Measurements from ENCODE around the gene CACNA1D. TPM values are rescaled to one million over a fixed set of nuclear protein-coding genes. Genes with fewer than 3 reads are reported as not detected.

CACNA1D gene
- total RNA-seq, 1 experiment from 2014 or later: not detected

DNA sequence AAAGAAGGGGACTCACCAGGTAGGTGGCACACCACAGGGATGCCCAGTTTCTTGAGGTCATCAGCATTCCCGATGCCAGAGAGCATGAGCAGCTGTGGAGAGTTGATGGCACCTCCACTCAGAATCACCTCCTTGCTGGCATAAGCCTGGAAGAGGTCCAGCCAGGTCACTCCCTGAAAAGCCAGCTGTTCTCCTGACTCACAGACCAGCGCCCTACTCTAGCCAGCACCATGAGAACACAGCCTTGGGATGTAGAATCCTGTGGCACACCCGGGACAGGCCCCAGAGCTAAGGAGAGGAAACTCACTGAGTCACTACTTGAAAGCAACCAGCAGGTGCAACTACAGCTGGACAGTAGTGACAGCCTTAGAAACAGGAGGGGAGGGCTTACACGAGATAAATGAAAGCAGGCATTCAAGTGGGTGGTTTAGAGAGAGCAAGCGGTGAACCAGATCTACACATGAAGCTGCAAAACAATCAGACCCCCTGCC, 327.3 kb downstream of the CACNA1D start:
- H3K9me3 ChIP-seq (replicated peaks): no peaks in the 10 kb centered on the region
- no peak for DNase-seq (ENCODE audit: low read depth in 1 of 2, low spot score in 2 of 2)
- H3K27me3 ChIP-seq (replicated peaks): no peaks in the 10 kb centered on the region

DNA sequence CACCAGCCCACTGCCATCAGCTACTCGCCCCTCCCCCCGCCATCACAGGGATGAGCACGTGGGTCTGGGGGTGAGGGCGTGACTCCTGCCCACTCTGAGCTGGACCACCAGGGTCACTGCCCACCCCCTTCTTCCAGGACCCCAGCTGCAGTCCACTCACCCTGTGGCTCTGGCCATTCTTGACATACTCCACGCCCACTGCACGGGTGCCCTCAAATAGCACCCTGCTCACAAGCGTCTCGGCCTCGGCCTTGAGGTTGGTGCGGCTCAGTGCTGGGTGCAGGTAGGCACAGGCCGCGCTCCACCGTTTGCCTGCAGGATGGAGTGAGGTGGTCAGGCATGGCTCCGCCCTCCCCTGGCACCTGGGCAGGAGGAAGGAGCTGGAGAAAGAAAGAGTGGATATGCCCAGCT, 327.9 kb downstream of the CACNA1D start:
- Histone ChIP-seq H3K27me3 (replicated peaks) (no peaks in the 10 kb centered on the region), H3K9me3 (replicated peaks) (no peaks in the 10 kb centered on the region), H3K27ac (no peak overlapping the region), H3K36me3 (no peaks in the 10 kb centered on the region), H3K4me1 (replicated peaks) (no peaks in the 10 kb centered on the region), H3K4me3 (no peak overlapping the region)
- no peak for DNase-seq (ENCODE audit: low read depth in 1 of 2, low spot score in 2 of 2)

More for the DNA sequence above, 327.3 kb downstream of the CACNA1D start:
- H3K27ac ChIP-seq: no peak overlapping the region
- H3K4me3 ChIP-seq: no peak overlapping the region
- H3K36me3 ChIP-seq: no peaks in the 10 kb centered on the region
- no peaks in the 10 kb centered on the region for H3K4me1 ChIP-seq (replicated peaks)

DNA sequence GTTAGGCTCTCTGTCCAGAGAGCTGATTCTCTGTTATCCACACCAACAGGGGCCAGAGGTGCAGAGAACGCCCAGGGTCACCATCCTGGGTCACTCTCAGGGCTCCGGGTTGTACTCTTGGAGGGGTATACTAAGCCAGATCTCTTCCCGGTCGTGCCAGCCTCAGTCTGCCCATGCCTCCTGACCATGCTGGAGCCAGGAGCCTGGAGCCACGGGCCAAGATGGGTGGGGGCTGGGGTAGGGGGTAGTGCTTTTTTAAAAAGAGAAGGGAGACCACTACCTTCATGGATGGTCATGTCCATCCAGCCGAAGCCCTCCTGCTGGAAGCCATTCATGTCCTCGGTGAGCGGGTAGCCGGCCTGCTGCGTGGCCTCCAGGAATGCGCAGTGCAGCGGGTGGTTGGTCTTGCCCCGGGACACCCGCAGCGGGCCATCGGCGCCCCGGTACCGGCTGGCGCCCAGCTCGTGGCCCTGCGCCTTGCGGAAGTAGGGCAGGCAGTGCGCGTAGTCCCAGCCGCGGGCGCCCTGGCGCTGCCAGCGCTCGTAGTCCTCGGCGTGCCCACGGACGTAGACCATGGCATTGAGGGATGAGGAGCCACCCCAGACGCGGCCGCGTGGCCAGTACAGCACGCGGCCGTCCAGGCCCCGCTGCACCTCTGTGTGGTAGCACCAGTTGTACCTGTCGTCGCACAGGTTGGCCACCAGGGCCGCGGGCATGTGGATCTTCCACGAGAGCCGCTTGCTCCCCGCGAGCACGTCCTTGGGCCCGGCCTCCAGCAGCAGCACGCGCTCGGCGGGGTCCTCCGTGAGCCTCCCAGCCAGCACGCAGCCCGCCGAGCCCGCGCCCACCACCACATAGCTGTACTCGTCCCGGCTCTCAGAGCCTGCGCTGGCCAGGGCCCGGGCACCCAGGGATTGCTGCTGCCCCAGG, 328.9 kb downstream of the CACNA1D start:
- Histone ChIP-seq H3K36me3 (no peaks in the 10 kb centered on the region), H3K27ac (no peak overlapping the region), H3K27me3 (replicated peaks) (no peaks in the 10 kb centered on the region), H3K9me3 (replicated peaks) (no peaks in the 10 kb centered on the region), H3K4me3 (no peak overlapping the region), H3K4me1 (replicated peaks) (no peaks in the 10 kb centered on the region)
- DNase-seq (ENCODE audit: low read depth in 1 of 2, low spot score in 2 of 2): no peak

DNA sequence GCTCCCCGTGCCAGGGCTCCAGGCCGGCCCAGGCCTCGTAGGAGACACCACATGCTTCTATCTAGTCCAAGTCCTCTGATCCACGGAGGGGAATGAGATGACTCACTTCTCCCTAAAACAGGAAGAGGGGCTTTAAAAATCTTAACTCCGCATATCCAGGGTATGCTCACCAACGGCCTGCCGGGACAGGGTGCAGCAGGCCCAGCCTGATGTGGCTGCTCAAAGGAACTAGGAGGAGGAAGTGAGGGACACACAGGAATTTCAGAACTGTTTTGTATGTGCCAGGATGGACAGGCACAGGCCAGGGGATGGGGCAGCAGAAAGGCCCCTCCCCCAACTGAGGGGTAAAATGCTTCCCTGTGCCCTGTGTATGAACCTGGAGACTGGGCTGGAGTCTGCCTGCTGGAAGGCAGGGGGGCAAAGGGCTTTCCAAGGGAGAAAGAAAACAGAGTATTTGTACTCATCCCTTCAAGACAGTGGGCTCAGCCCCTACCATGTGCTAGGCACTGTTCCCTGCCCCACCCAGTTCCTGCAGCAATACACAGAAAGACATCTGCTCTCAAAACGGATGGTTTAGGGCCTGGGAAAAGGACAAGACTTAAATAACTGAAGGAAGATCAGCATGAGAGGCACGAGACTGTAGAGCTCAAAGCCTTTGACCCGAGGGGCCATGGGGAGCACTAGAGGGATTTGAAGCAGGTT, 329.7 kb downstream of the CACNA1D start:
- DNase-seq (ENCODE audit: low read depth in 1 of 2, low spot score in 2 of 2): no peak
- Histone ChIP-seq H3K4me1 (replicated peaks) (no peaks in the 10 kb centered on the region), H3K9me3 (replicated peaks) (no peaks in the 10 kb centered on the region), H3K36me3 (no peaks in the 10 kb centered on the region), H3K27me3 (replicated peaks) (no peaks in the 10 kb centered on the region), H3K4me3 (no peak overlapping the region), H3K27ac (no peak overlapping the region)

DNA sequence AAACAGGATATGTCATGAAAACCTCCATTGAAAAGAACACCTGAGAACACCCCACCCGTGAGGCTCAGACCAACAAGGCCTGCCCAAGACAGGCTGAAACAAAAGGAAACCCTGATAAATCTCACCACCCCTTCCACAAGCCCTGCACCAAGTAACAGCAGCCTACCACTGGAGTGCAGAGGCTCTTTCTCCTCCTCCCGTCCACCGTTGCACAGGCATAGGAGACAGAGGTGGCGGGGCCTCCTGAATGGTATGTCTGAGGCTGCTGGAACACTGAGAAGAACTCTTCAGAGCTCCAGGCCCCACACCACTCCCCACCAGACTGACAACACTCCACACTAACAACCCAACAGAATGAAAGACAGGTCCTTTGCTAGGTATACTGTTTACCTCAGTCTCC, 330.4 kb downstream of the CACNA1D start:
- Histone ChIP-seq H3K27ac (no peak overlapping the region), H3K36me3 (no peaks in the 10 kb centered on the region), H3K27me3 (replicated peaks) (no peaks in the 10 kb centered on the region), H3K9me3 (replicated peaks) (no peaks in the 10 kb centered on the region), H3K4me1 (replicated peaks) (no peaks in the 10 kb centered on the region), H3K4me3 (no peak overlapping the region)
- DNase-seq (ENCODE audit: low read depth in 1 of 2, low spot score in 2 of 2): no peak

DNA sequence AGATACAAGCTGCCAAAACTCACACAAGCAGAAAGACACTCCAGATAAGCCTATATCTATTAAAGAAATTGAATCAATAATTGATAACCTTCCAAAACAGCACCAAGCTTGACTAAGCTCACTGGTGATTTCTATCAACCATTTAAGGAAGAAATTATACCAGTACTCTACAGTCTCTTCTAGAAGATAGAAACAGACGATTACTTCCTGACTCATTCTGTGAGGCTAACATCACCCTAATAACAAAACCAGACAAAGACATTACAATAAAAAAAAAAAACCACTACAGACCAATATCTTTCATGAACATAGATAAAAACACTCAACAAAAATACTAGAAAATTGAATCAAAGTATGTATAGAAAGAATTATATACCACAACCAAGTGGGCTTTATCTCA, 331.6 kb downstream of the CACNA1D start:
- H3K9me3 ChIP-seq (replicated peaks): no peaks in the 10 kb centered on the region
- no peak overlapping the region for H3K4me3 ChIP-seq
- H3K36me3 ChIP-seq: no peaks in the 10 kb centered on the region
- H3K27ac ChIP-seq: no peak overlapping the region
- H3K4me1 ChIP-seq (replicated peaks): no peaks in the 10 kb centered on the region
- no peak for DNase-seq (ENCODE audit: low read depth in 1 of 2, low spot score in 2 of 2)
- H3K27me3 ChIP-seq (replicated peaks): no peaks in the 10 kb centered on the region

DNA sequence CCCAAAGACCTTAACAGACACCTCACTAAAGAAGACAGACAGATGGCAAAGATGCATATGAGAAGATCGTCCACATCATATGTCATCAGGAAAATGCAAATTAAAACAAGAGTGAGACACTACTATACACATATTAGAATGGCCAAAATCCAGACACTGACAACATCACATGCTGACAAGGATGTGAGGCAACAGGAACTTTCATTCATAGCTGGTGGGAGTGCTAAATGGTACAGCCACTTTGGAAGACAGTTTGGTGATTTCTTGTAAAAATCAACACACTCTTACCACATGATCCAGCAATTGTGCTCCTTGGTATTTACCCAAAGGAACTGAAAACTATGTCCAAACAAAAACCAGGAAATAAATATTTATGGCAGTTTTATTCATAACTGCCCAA, 334.2 kb downstream of the CACNA1D start:
- no peak overlapping the region for H3K4me3 ChIP-seq
- H3K4me1 ChIP-seq (replicated peaks): no peaks in the 10 kb centered on the region
- H3K36me3 ChIP-seq: no peaks in the 10 kb centered on the region
- H3K9me3 ChIP-seq (replicated peaks): no peaks in the 10 kb centered on the region
- H3K27me3 ChIP-seq (replicated peaks): no peaks in the 10 kb centered on the region
- no peak overlapping the region for H3K27ac ChIP-seq
- no peak for DNase-seq (ENCODE audit: low read depth in 1 of 2, low spot score in 2 of 2)

DNA sequence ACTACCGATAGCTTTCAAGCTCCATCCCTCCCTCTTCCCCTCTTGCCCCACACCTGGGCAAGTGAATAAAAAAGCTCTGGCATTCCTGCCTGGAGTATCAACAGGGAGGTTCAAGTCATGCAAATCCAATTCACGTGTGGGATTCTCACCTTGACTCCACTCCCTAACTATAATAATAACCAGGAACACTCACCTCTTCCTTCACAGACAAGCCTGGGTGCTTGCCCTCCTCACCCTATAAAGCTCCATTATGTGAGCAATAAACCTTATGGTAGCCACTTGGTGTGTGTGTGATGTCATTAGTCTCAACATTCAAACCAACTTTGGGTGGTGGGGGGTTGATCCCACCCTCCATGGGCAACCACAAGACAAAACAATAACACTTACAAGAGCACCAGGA, 335.2 kb downstream of the CACNA1D start:
- H3K27me3 ChIP-seq (replicated peaks): no peaks in the 10 kb centered on the region
- H3K27ac ChIP-seq: no peak overlapping the region
- H3K36me3 ChIP-seq: no peaks in the 10 kb centered on the region
- DNase-seq (ENCODE audit: low read depth in 1 of 2, low spot score in 2 of 2): no peak
- no peaks in the 10 kb centered on the region for H3K4me1 ChIP-seq (replicated peaks)
- H3K4me3 ChIP-seq: no peak overlapping the region
- no peaks in the 10 kb centered on the region for H3K9me3 ChIP-seq (replicated peaks)

DNA sequence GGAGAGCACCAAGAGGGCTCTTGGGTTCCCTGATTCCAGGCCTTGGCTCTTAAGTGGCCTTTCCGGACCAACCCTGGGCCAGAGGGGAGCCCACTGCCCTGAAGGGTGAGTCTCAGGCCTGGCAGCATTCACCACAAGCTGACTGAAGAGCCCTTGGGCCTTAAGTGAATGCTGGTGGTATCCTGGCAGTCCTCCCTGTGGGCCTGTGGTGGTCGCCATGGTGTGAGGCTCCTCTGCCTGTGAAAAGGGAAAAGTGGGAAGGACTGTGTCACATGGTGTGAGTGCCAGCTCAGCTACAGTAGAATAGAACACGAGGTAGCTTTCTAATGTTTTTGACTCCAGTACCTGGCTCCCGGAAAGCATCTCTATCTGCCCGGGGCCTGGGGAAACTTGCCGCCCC, 336.5 kb downstream of the CACNA1D start:
- H3K36me3 ChIP-seq: no peaks in the 10 kb centered on the region
- DNase-seq (ENCODE audit: low read depth in 1 of 2, low spot score in 2 of 2): no peak
- no peaks in the 10 kb centered on the region for H3K4me1 ChIP-seq (replicated peaks)
- H3K9me3 ChIP-seq (replicated peaks): no peaks in the 10 kb centered on the region
- H3K27me3 ChIP-seq (replicated peaks): no peaks in the 10 kb centered on the region
- no peak overlapping the region for H3K4me3 ChIP-seq
- no peak overlapping the region for H3K27ac ChIP-seq

DNA sequence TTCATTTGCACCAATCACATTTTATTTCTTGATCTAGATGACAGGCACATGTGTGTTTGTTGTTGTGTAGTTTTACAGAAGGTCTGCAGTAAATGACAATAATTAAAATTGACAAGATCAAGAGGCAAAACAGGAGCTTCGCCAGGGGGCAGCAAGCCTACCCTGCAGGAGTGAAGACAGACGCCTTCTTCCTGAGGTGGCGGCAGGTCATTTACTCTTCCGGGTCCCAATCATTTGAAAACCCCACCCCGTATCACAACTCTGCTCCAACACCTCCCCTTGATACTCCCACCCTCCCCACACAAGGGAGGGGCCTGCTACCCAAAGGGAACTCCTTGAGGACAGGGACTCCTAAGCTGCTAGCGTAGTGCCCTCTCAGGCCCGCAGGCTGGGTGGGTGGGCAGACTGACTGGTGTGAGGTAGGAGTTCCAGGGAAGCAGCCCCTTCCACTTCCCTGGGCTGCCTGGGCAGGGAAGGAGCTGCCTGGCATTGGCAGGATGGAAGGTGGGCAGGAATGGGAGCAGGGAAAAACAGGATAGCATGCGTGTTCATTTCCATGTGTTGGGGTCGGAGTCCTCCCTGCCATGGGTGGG, 338.7 kb downstream of the CACNA1D start:
- H3K4me3 ChIP-seq: no peak overlapping the region
- DNase-seq (ENCODE audit: low read depth in 1 of 2, low spot score in 2 of 2): no peak
- H3K27me3 ChIP-seq (replicated peaks): no peaks in the 10 kb centered on the region
- H3K36me3 ChIP-seq: no peaks in the 10 kb centered on the region
- no peak overlapping the region for H3K27ac ChIP-seq
- H3K4me1 ChIP-seq (replicated peaks): no peaks in the 10 kb centered on the region
- no peaks in the 10 kb centered on the region for H3K9me3 ChIP-seq (replicated peaks)

DNA sequence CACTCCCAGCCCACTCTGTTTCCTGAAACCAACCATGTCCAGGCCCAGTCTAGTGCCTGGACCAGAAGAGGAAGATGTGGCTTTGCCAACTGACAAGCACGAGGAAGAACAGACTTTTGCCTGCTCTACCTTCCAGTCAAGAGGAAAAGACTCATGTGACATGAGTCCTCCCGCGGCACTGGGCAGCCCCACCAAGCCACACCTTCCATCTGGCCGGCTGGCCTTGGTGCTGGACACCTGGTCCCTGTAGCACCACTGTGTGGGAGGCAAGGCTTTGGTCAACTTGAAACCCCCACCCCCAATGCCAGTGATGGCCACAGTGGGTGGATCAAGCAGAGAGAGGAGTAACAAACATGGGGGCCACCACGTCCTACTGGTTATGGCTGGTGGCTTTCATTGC, 339.3 kb downstream of the CACNA1D start:
- no peak for DNase-seq (ENCODE audit: low read depth in 1 of 2, low spot score in 2 of 2)
- H3K36me3 ChIP-seq: no peaks in the 10 kb centered on the region
- H3K4me1 ChIP-seq (replicated peaks): no peaks in the 10 kb centered on the region
- H3K9me3 ChIP-seq (replicated peaks): no peaks in the 10 kb centered on the region
- no peak overlapping the region for H3K27ac ChIP-seq
- H3K27me3 ChIP-seq (replicated peaks): no peaks in the 10 kb centered on the region
- H3K4me3 ChIP-seq: no peak overlapping the region

DNA sequence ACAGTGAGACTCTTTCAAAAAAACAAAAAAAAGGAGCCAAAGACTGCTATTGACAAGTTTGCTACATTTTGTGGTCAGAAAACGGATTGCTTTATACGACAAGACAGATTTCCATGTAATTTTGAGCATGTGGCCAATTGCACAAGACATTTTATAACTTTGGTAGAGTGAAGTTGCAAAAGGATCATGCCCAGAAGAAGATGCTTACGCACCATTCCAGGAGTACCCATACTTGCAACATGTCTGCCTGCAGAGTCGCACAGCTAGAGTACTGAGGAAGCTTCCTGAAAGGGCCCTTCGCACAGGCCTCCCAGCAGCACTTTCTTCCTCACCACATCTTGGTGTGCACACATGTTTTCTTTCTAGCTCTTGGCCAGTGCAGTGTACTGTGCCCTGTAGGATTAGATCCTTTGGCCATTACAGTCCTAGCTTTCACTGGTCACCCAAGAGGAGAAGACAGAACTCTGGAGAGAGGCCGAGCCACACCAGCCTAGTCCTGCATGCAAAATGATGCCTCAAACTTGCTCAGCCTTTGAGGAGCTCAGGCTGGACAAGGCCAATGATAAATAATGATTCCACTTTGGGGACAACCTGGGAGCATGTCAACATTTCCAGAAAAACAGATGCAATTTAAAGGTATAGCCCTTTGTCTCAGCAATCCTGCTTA, 340.2 kb downstream of the CACNA1D start:
- no peaks in the 10 kb centered on the region for H3K4me1 ChIP-seq (replicated peaks)
- DNase-seq (ENCODE audit: low read depth in 1 of 2, low spot score in 2 of 2): no peak
- no peak overlapping the region for H3K27ac ChIP-seq
- H3K27me3 ChIP-seq (replicated peaks): no peaks in the 10 kb centered on the region
- H3K4me3 ChIP-seq: no peak overlapping the region
- H3K9me3 ChIP-seq (replicated peaks): no peaks in the 10 kb centered on the region
- H3K36me3 ChIP-seq: no peaks in the 10 kb centered on the region

DNA sequence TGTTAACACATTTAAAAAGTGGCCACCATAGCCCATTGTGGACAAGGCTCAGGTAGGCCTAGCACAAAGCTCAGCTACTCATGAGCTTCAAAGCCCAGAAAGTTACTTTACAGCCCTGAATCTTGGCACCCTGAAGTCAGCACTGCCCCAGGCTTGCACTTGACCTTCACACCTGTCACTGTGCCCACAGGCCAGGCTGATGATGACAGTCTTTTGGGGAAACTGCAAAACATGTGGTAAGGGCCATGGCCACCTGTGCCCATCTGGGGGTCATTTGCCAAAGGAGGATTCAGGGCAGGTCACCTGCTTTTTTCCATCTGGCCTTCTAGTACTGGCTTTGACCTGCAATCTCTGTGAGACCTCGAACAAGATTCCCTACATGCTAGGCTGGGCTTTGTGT, 340.8 kb downstream of the CACNA1D start:
- no peak overlapping the region for H3K4me3 ChIP-seq
- H3K4me1 ChIP-seq (replicated peaks): no peaks in the 10 kb centered on the region
- H3K27ac ChIP-seq: no peak overlapping the region
- H3K9me3 ChIP-seq (replicated peaks): no peaks in the 10 kb centered on the region
- no peak for DNase-seq (ENCODE audit: low read depth in 1 of 2, low spot score in 2 of 2)
- no peaks in the 10 kb centered on the region for H3K27me3 ChIP-seq (replicated peaks)
- no peaks in the 10 kb centered on the region for H3K36me3 ChIP-seq
